ENCODE data around the gene AGMO.
A peak's percentile ranks its signal among the peaks of the same experiment; 100 is the strongest.
"Not testable (repeated sequence)": the region's sequence is repeated elsewhere in the genome, so short reads cannot be mapped to it uniquely, and the experiment has no call there.

Gene AGMO

DNA sequence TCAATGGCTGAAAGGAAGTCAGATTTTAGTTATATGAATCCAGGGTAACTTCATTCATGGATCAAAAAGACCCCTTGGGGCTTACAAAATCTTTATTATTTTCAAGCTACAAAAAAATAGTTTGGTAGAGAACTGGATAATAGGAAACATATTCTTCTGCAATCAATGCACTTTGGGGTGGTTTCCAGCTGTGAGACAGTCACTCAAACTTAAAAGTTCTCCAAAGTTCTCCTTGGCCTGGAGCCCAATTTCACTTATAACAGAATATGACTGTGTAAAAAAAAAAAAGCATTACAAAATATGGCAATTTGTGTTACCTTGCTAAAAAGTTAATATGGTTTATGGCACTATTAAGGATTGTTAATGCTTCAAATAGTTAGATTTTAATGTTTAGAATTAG, 255.5 kb downstream of the AGMO start:
- DNase-seq = no peak

- DNase-seq = peak; percentile 45
These were observed 256.7 kb downstream of the AGMO start for GRCh38 chr7:15305002-15305600.

- DNase-seq = no peak
These were observed 258.5 kb downstream of the AGMO start for GRCh38 chr7:15303357-15303756.

- DNase-seq = not testable (repeated sequence)
These were observed 260.8 kb downstream of the AGMO start for GRCh38 chr7:15300986-15301385.

GRCh38 chr7:15292138-15292537, 269.7 kb downstream of the AGMO start:
- DNase-seq = peak; percentile 1

GRCh38 chr7:15291699-15292098, 270.1 kb downstream of the AGMO start:
- no peak for DNase-seq

DNA sequence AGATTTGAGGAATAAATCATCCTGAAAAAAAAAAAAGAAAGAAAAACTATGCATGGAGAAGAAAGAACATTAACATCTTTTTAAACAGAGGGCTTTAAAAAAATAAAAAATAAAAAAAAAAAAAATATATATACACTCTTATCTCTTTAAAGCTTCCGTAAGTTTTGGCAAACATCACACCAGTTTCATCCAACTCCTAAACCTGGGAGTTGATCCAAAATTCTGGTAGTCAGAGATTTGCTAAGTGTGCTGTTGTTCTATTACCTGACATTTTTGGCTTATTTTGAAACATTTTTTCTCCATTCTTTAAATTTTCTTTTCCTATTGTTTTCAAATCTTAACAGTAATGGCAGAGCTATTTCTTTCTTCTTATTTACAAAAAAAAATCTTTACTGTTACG, 273.1 kb downstream of the AGMO start:
- DNase-seq = no peak

- no peak for DNase-seq
These were observed 277.4 kb downstream of the AGMO start for GRCh38 chr7:15284396-15284795.

DNA sequence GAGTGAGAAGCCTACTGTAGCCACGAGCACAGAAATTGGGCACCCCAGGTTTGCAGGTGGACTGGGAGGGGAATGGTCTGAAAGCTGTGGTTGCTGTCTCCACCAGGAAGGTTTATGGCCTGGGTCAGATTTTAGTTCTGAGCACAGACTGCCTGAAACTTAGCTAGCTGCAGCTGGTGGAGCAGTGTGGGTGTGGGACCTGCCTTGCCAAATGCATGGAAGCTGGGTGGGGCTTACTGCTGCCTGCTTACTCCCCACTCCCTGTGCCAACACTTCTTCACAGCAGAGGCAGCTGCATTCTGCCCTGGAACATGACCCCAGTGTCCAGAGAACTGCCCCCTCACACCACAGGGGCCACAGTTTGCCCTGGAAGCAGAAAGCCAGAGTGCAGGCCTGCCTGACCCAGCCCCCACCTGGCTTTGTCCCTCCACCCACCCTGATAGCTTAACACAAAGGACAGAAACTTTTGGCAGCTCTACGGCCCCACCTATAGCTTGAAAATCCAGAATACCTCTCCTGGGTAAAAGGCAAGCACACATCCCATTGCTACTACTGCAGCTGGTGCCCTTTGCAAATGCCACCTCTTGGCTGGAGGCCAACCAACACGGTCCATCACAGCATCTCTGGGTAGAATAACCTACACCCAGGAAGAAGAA, 281.6 kb downstream of the AGMO start:
- no peak for DNase-seq

DNA sequence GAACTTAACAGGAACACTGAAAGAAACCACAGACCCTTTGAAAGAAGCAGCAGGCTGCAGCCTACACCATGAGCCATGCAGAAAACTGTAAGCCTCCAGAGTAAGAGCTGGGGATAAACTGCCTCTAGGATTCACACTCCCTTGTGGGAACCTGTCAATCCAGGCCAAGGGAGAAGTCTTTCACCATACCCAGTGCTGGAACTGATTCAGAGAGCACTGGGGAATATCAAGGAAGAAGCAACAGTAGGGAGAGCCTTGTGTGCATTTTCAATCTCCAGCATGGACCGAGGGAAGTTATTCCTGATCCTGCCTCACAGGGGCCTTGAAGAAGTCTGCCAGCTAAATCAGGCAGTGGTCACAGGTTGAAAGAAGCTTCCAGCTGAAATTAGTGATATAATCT, 282.2 kb downstream of the AGMO start:
- DNase-seq = no peak

- DNase-seq = no peak
These were observed 304.1 kb downstream of the AGMO start for GRCh38 chr7:15257689-15258088.

- no peak for DNase-seq
These were observed 309.6 kb downstream of the AGMO start for GRCh38 chr7:15252181-15252580.

DNA sequence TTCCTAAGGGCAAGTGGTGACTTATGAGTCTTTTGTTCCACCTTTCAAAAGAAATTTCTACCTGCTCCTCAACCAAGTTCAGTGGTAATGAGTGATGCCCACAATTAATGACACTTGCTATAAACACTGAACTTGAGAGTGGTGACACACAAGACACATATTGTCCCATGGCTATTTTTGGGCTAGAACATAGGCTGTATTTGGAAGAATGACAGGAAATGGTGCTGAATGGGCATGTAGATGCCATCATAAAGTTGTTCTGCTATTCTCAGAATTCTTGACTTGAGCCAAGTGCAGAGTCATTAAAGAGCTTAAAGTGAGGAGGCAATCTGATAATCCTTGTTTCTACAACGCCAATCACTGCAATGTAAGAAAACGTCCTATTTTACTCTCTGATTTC, 313.3 kb downstream of the AGMO start:
- DNase-seq = no peak

DNA sequence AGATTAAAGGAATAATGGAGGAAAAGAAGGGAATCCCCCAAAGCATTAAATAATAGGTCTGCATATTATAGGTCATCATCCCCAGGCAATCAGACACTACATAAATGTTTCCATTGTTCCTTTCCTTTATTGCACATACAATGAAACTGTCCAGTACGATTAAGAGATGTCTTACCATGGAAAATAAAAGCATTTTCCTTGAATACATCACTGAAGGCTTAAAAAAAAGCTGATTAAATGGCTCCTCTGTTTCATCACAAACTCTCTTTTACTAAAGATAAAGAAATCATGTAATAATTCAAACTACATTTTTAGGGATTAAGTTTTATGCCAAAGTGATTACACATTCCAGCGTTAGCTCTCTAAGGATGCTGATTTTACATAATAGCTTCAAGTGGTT, 316.0 kb downstream of the AGMO start:
- no peak for DNase-seq

GRCh38 chr7:15239801-15240200, 322.0 kb downstream of the AGMO start:
- DNase-seq = no peak

DNA sequence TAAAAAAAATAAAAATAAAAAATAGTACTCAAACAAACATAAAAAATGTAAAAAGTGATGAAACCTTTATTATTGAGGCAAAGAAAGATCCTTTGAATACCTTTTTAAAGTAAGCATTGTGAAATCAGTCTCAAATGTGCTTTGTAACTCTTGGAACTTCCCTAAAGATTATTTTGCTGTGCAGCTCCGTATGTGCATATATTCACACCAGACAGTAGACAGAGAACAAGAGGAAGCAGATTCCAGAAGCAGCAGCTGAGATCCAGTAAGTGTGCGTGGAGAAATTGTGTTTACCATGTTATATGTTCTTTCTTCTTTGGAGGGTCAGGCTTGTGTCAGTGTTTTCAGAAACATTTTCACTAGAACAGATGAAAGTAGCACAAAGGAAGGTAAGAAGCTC, 324.9 kb downstream of the AGMO start:
- no peak for DNase-seq

DNA sequence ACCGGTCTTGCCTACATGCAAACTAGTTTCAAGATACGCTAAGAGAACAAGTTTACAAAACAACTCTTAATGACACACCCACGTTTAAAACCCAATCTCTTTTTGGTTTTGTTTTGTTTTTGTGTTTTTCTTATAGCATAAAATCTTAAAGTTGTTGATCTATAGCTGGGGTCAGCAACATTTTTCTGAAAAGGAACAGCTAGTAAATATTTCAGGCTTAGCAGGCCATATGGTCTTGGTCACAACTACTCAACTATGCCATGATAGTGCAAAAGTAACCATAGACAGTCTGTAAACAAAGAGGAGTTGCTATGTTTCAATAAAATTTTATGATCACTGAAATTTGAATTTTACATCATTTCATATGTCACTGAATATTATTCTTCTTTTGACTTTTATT, 327.4 kb downstream of the AGMO start:
- DNase-seq = no peak

GRCh38 chr7:15228831-15229230, 333.0 kb downstream of the AGMO start:
- no peak for DNase-seq

GRCh38 chr7:15225981-15226380, 335.8 kb downstream of the AGMO start:
- DNase-seq = no peak

GRCh38 chr7:15219758-15220157, 342.1 kb downstream of the AGMO start:
- DNase-seq = no peak

GRCh38 chr7:15218261-15218660, 343.6 kb downstream of the AGMO start:
- no peak for DNase-seq

DNA sequence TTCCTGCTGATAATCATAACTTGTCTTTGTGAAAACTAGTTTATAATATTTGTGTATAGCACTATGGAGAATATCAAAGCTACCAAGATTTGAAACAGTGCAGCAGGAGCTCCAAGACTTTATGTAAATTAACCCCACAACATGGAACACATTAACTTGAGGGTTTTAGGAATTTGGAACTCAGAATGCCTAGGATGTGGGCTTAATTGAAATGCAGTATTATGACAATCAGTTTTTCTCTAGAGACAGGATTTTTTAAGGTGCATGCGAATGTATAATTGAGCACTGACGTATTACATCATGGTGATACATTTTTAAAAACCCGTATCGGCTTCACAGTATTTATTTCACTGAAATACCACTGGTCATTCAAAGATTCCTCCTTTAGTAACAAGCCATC, 346.2 kb downstream of the AGMO start:
- DNase-seq = no peak

GRCh38 chr7:15214976-15215375, 346.8 kb downstream of the AGMO start:
- DNase-seq = no peak

- DNase-seq = no peak
These were observed 348.7 kb downstream of the AGMO start for GRCh38 chr7:15213093-15213492.

- no peak for DNase-seq
These were observed 352.4 kb downstream of the AGMO start for GRCh38 chr7:15209429-15209828.
